GM23338 (cell line): ENCODE results near the gene NHS. TPM values are rescaled to one million over a fixed set of nuclear protein-coding genes. Genes with fewer than 3 reads are reported as not detected.

Experiments
- ATAC-seq: fragments of 200-7000 bp; cut with Tn5 transposase; 3 replicates; pipeline ENCODE4 v1.9.1; 2020
- DNase-seq: peaks from one replicate; pipeline ENCODE4 v3.0.0-alpha.2; 2015; ENCODE audit warnings: low spot score
- H2AFZ ChIP-seq: fragments of 200-600 bp; sonication (generic); 2 replicates; pipeline ENCODE4 v1.8.0; 2016; ENCODE audit warnings: antibody characterized with exemption, mild to moderate bottlenecking, moderate library complexity
- H3F3A ChIP-seq: fragments of 200-600 bp; sonication (generic); replicated peaks from 2 replicates; pipeline ENCODE4 v1.8.0; 2017; ENCODE audit warnings: antibody characterized with exemption, mixed run types, low read depth
- H3K27ac ChIP-seq: fragments of 200-600 bp; sonication (generic); 2 replicates; pipeline ENCODE4 v1.6.1; 2016; ENCODE audit warnings: low read depth
- H3K27me3 ChIP-seq: fragments of 200-600 bp; sonication (generic); 2 replicates; pipeline ENCODE4 v1.8.0; 2016; ENCODE audit warnings: mild to moderate bottlenecking, mixed run types, moderate library complexity; ENCODE audit not compliant: insufficient read depth
- H3K36me3 ChIP-seq: fragments of 200-600 bp; sonication (generic); 2 replicates; pipeline ENCODE4 v1.8.0; 2016; ENCODE audit warnings: mild to moderate bottlenecking; ENCODE audit not compliant: insufficient read depth
- H3K4me1 ChIP-seq: fragments of 200-600 bp; sonication (generic); 2 replicates; pipeline ENCODE4 v1.8.0; 2016; ENCODE audit warnings: mild to moderate bottlenecking, moderate library complexity; ENCODE audit not compliant: insufficient read depth
- H3K4me2 ChIP-seq: fragments of 200-600 bp; sonication (generic); 2 replicates; pipeline ENCODE4 v1.7.1; 2017; ENCODE audit warnings: mixed run types
- H3K4me3 ChIP-seq: fragments of 200-600 bp; sonication (generic); 2 replicates; pipeline ENCODE4 v1.6.1; 2016; ENCODE audit warnings: mixed run types
- H3K79me2 ChIP-seq: fragments of 200-600 bp; sonication (generic); replicated peaks from 2 replicates; pipeline ENCODE4 v1.8.0; 2017; ENCODE audit warnings: mild to moderate bottlenecking; ENCODE audit not compliant: insufficient read depth
- H3K9me2 ChIP-seq: fragments of 200-600 bp; sonication (generic); 2 replicates; pipeline ENCODE4 v1.8.0; 2017; ENCODE audit not compliant: insufficient read depth
- H4K20me1 ChIP-seq: fragments of 200-600 bp; sonication (generic); replicated peaks from 2 replicates; pipeline ENCODE4 v1.8.0; 2017; ENCODE audit warnings: mild to moderate bottlenecking; ENCODE audit not compliant: insufficient read depth
- H3K27ac Mint-ChIP-seq: 2 replicates; pipeline ENCODE4 v1.8.0; 2020; ENCODE audit warnings: inconsistent platforms, mild to moderate bottlenecking, moderate library complexity, mixed read lengths
- H3K27me3 Mint-ChIP-seq: 3 replicates; pipeline ENCODE4 v1.8.0; 2022; ENCODE audit warnings: low read depth, mild to moderate bottlenecking, moderate library complexity, mixed read lengths, inconsistent platforms; ENCODE audit not compliant: insufficient read depth, poor library complexity
- H3K36me3 Mint-ChIP-seq: 3 replicates; pipeline ENCODE4 v1.8.0; 2021; ENCODE audit warnings: low read depth, mild to moderate bottlenecking, inconsistent platforms, moderate library complexity, mixed read lengths
- H3K4me1 Mint-ChIP-seq: 3 replicates; pipeline ENCODE4 v1.8.0; 2020; ENCODE audit warnings: mild to moderate bottlenecking, inconsistent platforms, mixed read lengths
- H3K4me3 Mint-ChIP-seq: 3 replicates; pipeline ENCODE4 v1.8.0; 2021; ENCODE audit warnings: moderate library complexity, mild to moderate bottlenecking, inconsistent platforms, mixed read lengths
- H3K9me3 Mint-ChIP-seq: 3 replicates; pipeline ENCODE4 v1.8.0; 2020; ENCODE audit warnings: moderate library complexity, mild to moderate bottlenecking, inconsistent platforms, mixed read lengths
- CREB1 ChIP-seq: fragments of 250-450 bp; sonication (Bioruptor Pico); IDR thresholded peaks from 2 replicates; pipeline ENCODE4 v1.5.0; 2020; ENCODE audit warnings: low read depth, mild to moderate bottlenecking, moderate library complexity
- EZH2 ChIP-seq: fragments of 200-600 bp; sonication (generic); IDR thresholded peaks from one replicate; pipeline ENCODE4 v1.8.0; 2017; ENCODE audit warnings: antibody characterized with exemption, mild to moderate bottlenecking, low read depth; ENCODE audit not compliant: unreplicated experiment
- EZH2phosphoT487 ChIP-seq: fragments of 200-600 bp; sonication (generic); IDR thresholded peaks from one replicate; pipeline ENCODE4 v1.8.1; 2018; ENCODE audit warnings: antibody characterized with exemption; ENCODE audit not compliant: unreplicated experiment
- JUNB ChIP-seq: IDR thresholded peaks from one replicate; pipeline ENCODE4 v1.6.1; 2016; ENCODE audit warnings: antibody characterized with exemption; ENCODE audit not compliant: unreplicated experiment
- NANOG ChIP-seq: IDR thresholded peaks from 2 replicates; pipeline ENCODE4 v1.6.1; 2016; ENCODE audit warnings: antibody characterized with exemption, borderline replicate concordance
- STAT1 ChIP-seq: IDR thresholded peaks from one replicate; pipeline ENCODE4 v1.6.1; 2016; ENCODE audit warnings: antibody characterized with exemption; ENCODE audit not compliant: unreplicated experiment
- ZNF114 ChIP-seq: fragments of 250-450 bp; sonication (Bioruptor Pico); IDR thresholded peaks from 2 replicates; pipeline ENCODE4 v1.5.0; 2020; ENCODE audit warnings: mild to moderate bottlenecking, moderate library complexity
- ZNF331 ChIP-seq: fragments of 250-450 bp; sonication (Bioruptor Pico); IDR thresholded peaks from 2 replicates; pipeline ENCODE4 v1.5.0; 2020; ENCODE audit warnings: low read depth, mild to moderate bottlenecking, moderate library complexity
- polyA plus RNA-seq: library from polyadenylated mRNA; unstranded; fragments of >200 nt; fragmentation: Nextera tagmentation; extraction: Ambion mirVana; gene quantifications from 2 replicates; pipeline ENCODE4 v1.2.1, GENCODE V29; 2016
- total RNA-seq: library from RNA; depleted of rRNA; stranded (reverse); fragments of >200 nt; shearing (Covaris generic); gene quantifications from 2 replicates; pipeline ENCODE4 v1.2.3, GENCODE V29; 2014
- TF ChIP-seq, protein P1 (sequence below): IDR thresholded peaks from 2 replicates; pipeline ENCODE4 v1.6.1; 2016; ENCODE audit warnings: antibody characterized with exemption
- TF ChIP-seq, protein P2 (sequence below): fragments of 250-450 bp; sonication (Bioruptor Pico); IDR thresholded peaks from 2 replicates; pipeline ENCODE4 v1.5.0; 2020; ENCODE audit warnings: mild to moderate bottlenecking, moderate library complexity
- TF ChIP-seq, protein P3 (sequence below), 2 experiments: fragments of 200-600 bp in 1 of 2; sonication (generic) in 1 of 2; conservative IDR thresholded peaks; 2 replicates each; pipeline versions ENCODE4 v1.5.1 to v1.6.1; 2016 to 2017; ENCODE audit warnings: antibody characterized with exemption in 2 of 2, low read depth in 2 of 2, mild to moderate bottlenecking in 2 of 2, moderate library complexity in 1 of 2

NHS gene
- total and polyA plus RNA-seq, 2 experiments from 2014 or later = 1.8 to 8.2 TPM

DNA sequence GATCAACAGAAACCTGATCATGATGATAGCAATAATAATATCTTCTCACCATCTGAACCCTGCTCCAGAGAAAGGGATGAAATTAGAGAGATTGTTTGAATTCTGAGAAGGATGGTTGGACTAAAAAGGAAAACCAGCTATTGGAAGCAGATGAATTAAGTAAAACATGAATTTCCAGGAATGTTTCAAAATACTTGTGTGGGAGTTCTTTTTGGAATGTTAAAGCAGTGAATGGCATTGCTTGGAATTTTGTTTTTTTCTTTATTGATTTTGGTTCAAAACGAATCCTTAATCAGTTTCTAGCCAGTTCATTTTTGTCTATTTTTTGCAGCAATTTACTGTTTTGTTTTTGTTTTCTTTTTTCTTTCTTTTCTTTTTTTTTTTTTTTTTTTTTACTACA is 150.3 kb downstream of the NHS start:
- Histone ChIP-seq H3K9me2 (no peaks in the 10 kb centered on the region), H3K36me3 (no peaks in the 10 kb centered on the region), H3K4me1 (peaks cover 38% of the 10 kb centered on the region), H3K4me3 (no peak overlapping the region), H3K79me2 (no peaks in the 10 kb centered on the region), H3K27me3 (no peaks in the 10 kb centered on the region), H2AFZ (no peak overlapping the region), H3K4me2 (no peak overlapping the region), H3K27ac (no peak overlapping the region), H4K20me1 (no peaks in the 10 kb centered on the region), H3F3A (no peaks in the 10 kb centered on the region)
- ATAC-seq = no peak
- Mint-ChIP-seq H3K27ac (no peak overlapping the region), H3K27me3 (no peaks in the 10 kb centered on the region), H3K9me3 (no peaks in the 10 kb centered on the region), H3K4me1 (peaks cover 39% of the 10 kb centered on the region), H3K4me3 (no peak overlapping the region), H3K36me3 (no peaks in the 10 kb centered on the region)
- TF ChIP-seq ZNF114 (CRISPR knock-in tag) = no peak
- no peak for TF ChIP-seq EZH2phosphoT487
- TF ChIP-seq, protein P1, sequence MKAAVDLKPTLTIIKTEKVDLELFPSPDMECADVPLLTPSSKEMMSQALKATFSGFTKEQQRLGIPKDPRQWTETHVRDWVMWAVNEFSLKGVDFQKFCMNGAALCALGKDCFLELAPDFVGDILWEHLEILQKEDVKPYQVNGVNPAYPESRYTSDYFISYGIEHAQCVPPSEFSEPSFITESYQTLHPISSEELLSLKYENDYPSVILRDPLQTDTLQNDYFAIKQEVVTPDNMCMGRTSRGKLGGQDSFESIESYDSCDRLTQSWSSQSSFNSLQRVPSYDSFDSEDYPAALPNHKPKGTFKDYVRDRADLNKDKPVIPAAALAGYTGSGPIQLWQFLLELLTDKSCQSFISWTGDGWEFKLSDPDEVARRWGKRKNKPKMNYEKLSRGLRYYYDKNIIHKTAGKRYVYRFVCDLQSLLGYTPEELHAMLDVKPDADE = no peak
- TF ChIP-seq NANOG = no peak
- no peak for TF ChIP-seq ZNF331 (CRISPR knock-in tag)
- no peak for DNase-seq

DNA sequence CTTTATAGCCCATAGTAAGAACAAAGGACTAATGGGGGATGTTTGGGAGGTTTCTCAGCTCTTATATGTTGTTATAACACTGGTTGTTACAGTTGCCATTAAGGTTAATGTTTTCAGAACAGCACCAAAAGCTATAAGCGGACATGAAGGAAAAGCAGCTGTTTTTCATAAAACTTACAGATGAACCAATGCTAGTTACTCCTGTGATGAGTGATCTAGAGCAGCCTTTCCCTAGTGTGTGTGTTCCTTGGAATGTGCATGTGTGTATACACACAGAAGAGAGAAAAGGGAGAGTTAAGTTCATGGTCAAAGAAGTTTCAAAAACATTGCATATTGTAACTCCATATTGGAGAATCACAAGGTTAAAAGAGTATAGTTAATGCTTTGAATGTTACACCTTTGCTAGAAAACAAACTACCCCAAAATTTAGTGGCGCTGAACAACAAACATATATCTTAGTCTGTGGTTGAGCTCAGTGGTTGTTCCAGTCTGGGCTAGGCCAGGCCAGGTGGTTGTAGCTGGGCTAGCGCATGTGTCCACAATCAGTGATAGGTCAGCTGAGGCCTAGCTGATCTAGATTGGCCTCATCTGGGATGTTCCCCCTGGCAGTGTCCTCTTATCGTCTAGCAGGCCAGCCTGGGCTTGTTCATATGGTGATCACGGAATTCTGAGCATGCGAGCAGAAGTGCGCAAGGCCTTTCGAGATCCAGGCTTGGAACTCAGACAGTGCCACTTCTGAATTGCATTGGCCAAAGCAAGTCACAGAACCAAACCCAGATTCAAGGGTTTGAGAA is 151.0 kb downstream of the NHS start:
- Histone ChIP-seq H3K9me2 (no peaks in the 10 kb centered on the region), H3K4me1 (peaks cover 36% of the 10 kb centered on the region), H3K4me2 (no peak overlapping the region), H3F3A (no peaks in the 10 kb centered on the region), H3K79me2 (no peaks in the 10 kb centered on the region), H3K36me3 (no peaks in the 10 kb centered on the region), H4K20me1 (no peaks in the 10 kb centered on the region), H2AFZ (no peak overlapping the region), H3K4me3 (no peak overlapping the region), H3K27me3 (no peaks in the 10 kb centered on the region), H3K27ac (no peak overlapping the region)
- Mint-ChIP-seq H3K27ac (no peak overlapping the region), H3K4me3 (no peak overlapping the region), H3K4me1 (peaks cover 41% of the 10 kb centered on the region), H3K36me3 (no peaks in the 10 kb centered on the region), H3K27me3 (no peaks in the 10 kb centered on the region), H3K9me3 (no peaks in the 10 kb centered on the region)
- ATAC-seq (no peak), DNase-seq (no peak)
- TF ChIP-seq, protein P2, sequence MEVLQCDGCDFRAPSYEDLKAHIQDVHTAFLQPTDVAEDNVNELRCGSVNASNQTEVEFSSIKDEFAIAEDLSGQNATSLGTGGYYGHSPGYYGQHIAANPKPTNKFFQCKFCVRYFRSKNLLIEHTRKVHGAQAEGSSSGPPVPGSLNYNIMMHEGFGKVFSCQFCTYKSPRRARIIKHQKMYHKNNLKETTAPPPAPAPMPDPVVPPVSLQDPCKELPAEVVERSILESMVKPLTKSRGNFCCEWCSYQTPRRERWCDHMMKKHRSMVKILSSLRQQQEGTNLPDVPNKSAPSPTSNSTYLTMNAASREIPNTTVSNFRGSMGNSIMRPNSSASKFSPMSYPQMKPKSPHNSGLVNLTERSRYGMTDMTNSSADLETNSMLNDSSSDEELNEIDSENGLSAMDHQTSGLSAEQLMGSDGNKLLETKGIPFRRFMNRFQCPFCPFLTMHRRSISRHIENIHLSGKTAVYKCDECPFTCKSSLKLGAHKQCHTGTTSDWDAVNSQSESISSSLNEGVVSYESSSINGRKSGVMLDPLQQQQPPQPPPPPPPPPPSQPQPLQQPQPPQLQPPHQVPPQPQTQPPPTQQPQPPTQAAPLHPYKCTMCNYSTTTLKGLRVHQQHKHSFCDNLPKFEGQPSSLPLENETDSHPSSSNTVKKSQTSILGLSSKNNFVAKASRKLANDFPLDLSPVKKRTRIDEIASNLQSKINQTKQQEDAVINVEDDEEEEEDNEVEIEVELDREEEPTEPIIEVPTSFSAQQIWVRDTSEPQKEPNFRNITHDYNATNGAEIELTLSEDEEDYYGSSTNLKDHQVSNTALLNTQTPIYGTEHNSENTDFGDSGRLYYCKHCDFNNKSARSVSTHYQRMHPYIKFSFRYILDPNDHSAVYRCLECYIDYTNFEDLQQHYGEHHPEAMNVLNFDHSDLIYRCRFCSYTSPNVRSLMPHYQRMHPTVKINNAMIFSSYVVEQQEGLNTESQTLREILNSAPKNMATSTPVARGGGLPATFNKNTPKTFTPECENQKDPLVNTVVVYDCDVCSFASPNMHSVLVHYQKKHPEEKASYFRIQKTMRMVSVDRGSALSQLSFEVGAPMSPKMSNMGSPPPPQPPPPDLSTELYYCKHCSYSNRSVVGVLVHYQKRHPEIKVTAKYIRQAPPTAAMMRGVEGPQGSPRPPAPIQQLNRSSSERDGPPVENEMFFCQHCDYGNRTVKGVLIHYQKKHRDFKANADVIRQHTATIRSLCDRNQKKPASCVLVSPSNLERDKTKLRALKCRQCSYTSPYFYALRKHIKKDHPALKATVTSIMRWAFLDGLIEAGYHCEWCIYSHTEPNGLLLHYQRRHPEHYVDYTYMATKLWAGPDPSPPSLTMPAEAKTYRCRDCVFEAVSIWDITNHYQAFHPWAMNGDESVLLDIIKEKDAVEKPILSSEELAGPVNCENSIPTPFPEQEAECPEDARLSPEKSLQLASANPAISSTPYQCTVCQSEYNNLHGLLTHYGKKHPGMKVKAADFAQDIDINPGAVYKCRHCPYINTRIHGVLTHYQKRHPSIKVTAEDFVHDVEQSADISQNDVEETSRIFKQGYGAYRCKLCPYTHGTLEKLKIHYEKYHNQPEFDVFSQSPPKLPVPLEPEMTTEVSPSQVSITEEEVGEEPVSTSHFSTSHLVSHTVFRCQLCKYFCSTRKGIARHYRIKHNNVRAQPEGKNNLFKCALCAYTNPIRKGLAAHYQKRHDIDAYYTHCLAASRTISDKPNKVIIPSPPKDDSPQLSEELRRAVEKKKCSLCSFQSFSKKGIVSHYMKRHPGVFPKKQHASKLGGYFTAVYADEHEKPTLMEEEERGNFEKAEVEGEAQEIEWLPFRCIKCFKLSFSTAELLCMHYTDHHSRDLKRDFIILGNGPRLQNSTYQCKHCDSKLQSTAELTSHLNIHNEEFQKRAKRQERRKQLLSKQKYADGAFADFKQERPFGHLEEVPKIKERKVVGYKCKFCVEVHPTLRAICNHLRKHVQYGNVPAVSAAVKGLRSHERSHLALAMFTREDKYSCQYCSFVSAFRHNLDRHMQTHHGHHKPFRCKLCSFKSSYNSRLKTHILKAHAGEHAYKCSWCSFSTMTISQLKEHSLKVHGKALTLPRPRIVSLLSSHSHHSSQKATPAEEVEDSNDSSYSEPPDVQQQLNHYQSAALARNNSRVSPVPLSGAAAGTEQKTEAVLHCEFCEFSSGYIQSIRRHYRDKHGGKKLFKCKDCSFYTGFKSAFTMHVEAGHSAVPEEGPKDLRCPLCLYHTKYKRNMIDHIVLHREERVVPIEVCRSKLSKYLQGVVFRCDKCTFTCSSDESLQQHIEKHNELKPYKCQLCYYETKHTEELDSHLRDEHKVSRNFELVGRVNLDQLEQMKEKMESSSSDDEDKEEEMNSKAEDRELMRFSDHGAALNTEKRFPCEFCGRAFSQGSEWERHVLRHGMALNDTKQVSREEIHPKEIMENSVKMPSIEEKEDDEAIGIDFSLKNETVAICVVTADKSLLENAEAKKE (CRISPR knock-in tag) = no peak
- TF ChIP-seq JUNB (no peak), CREB1 (no peak), EZH2 (no peak), STAT1 (no peak), NANOG (no peak), ZNF331 (CRISPR knock-in tag) (no peak)
- TF ChIP-seq, protein P3, sequence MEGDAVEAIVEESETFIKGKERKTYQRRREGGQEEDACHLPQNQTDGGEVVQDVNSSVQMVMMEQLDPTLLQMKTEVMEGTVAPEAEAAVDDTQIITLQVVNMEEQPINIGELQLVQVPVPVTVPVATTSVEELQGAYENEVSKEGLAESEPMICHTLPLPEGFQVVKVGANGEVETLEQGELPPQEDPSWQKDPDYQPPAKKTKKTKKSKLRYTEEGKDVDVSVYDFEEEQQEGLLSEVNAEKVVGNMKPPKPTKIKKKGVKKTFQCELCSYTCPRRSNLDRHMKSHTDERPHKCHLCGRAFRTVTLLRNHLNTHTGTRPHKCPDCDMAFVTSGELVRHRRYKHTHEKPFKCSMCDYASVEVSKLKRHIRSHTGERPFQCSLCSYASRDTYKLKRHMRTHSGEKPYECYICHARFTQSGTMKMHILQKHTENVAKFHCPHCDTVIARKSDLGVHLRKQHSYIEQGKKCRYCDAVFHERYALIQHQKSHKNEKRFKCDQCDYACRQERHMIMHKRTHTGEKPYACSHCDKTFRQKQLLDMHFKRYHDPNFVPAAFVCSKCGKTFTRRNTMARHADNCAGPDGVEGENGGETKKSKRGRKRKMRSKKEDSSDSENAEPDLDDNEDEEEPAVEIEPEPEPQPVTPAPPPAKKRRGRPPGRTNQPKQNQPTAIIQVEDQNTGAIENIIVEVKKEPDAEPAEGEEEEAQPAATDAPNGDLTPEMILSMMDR (conservative IDR thresholded peaks at IDR 0.05; ENCODE audit: low read depth in 2 of 2) = no peak
- TF ChIP-seq, protein P1 = no peak
